HG02588 (cell line): Measurements from ENCODE around the gene GALNT2.

ENCODE experiments used
- ATAC-seq: cut with Tn5 transposase; IDR thresholded peaks from one replicate; pipeline ENCODE4 v1.9.1; 2021; ENCODE audit warnings: mild to moderate bottlenecking, moderate library complexity; ENCODE audit not compliant: unreplicated experiment

GALNT2 gene

DNA sequence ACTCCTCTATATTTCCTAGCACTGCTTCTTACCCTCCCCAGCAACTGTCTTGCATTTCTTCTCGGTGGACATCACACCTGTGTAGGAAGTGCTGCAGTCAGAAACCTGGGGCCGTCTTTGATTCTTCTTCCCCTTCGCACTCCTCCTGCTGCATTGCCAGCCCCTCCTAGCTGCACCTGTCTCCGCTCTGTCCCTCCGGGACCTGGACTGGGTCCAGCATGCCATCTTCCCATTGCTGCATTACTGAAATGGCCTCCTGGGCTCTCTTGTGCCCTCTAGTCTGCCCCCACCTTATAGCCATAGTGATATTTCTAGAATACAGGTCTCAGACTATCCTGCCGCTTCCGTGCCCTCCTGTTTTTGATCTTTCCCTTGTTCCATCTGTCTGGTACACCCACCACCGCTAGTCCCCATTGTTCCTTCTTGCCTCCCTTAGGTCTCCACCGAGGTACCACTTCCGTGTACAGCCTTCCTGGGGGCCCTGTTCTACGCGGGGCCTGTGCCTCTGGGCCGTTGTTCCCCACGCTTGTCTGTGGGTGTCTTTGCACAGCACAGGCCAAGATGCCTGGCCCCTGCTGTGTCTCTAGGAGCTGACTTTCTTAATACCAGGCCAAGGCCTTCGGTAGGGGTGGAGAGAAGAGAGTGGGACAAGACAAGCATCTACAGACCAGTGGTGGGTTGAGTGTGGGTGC is 107.6 kb downstream of the GALNT2 start:
- ATAC-seq = no peak

- no peak for ATAC-seq
These were observed 108.2 kb downstream of the GALNT2 start for GRCh38 chr1:230175163-230175747.

DNA sequence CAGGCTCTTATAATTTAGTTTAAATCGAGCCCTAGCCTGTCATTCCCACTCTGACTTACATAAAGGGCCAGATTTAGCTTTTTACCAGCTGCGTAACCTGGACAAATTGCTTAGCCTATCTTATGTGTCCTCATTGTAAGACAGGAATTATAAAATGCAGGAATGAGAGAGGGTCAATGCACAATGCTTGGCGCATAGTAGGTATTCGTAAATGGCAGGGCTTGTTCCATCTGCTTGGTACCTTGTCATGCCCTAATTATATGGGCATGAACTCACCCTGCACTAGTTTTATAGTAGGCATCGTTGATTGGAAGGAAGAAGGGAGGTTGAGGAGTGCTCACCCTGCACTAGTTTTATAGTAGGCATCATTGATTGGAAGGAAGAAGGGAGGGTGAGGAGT is 108.8 kb downstream of the GALNT2 start:
- ATAC-seq = no peak

DNA sequence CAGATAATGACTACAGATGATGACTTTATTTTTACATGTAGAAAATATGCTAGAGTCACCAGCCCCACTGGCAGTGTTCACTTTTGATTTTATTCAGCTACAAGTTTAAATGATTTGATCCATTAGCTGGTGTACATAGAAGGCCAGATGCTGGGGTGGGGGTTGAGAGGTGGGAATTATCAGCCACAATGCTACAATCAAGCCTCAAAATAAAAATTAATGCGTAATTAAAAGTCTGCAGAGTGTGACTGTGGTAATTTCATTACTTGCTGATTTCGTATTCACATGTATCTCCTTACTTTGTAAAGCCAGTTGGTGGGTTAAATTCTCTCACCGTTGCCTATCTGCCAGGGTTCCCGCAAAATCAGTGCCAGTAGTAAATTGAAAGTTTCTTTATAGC is 109.3 kb downstream of the GALNT2 start:
- ATAC-seq = no peak

GRCh38 chr1:230176871-230177411 is 109.9 kb downstream of the GALNT2 start:
- no peak for ATAC-seq

DNA sequence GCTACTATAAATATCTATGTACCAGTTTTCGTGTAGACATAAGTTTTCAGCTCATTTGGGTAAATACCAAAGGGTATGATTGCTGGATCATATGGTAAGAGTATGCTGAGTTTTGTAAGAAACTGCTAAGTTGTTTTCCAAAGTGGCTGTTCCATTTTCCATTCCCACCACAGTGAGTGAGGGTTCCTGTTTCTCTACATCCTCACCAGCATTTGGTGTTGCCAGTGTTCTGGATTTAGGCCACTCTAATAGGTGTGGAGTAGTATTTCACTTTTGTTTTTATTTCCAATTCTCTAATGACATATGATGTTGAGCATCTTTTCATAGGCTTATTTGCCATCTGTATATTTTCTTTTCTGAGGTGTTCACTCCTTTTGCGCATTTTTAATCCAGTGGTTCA is 112.2 kb downstream of the GALNT2 start:
- ATAC-seq = no peak

- no peak for ATAC-seq
These were observed 118.3 kb downstream of the GALNT2 start for GRCh38 chr1:230185076-230186001.

DNA sequence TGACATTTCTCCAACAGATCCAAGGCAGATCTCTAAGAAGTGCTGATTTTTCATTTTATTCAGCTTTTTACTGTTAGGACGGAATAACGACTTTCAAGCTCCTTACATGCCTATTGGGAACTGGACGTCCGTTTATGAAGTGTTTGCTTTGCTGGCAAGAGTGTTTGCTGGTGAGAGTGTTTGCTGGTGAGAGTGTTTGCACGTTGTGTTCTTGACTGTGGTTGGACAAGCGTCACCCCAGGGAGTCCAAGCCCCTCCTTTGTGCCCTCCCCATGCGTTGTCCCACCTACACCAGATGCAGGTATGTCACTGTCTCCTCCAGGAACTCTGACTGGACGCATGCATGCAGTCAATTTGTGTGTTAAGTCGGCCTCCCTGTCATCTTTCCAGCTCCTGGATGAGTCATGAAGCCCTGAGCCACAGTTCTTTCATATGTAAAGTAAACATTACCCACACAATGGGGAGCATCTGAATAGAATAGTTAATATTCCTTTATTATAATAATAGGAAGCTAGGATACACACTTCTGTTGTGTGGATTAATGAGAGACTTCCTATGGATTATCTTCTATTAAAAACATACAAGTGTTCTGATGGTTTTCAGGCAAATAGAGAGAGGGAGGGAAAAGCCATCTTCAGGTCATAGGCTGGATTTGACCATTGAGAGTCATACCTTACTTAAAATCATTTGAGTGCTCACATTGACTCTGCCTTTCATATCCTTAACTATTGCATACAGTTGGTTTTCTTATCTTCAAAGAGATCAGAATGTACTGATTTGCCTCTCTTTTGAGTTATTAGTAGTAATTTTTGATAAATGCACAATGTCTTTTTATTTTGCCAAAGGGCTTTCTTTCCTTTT is 119.2 kb downstream of the GALNT2 start:
- no peak for ATAC-seq

GRCh38 chr1:230186874-230187273 is 119.8 kb downstream of the GALNT2 start:
- ATAC-seq = no peak

DNA sequence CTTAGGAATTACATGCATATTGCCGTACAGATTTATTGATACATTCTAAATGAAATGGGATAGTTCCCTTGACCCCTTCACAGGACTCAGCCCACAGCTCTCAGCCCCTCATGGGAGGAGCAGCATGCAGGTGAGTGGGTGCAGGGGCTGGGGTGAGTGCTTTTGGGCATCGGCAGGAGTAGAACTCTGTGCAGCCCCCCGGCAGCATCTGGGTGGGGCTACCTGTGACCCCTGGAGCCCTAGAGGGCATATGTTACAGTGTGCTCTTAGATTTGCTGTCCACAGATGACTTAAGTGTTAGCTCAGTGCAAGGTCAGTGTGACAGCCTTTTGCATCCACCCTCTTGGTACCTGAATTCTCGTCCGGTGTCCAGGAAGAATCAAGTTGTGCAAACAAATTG is 120.3 kb downstream of the GALNT2 start:
- no peak for ATAC-seq

DNA sequence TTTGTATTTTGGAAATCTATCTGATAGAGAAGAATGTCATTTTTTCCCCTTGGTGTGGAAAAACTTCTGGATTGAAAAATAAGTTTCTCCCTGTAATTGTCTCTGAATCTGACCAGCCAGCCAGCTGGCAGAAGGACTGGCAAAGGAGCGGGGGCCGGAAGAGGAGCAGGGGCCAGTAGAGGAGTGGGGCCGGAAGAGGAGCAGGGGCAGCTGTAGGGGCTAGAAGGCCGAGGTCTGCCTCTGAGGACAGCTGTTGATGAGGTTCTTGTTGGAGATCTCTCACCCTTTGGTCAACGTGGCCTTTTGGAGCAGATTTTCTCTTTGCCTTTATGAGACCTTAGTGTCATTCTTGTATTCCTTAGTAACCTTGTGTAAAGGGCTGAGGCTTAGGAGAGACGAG is 121.8 kb downstream of the GALNT2 start:
- no peak for ATAC-seq

GRCh38 chr1:230189341-230189740 is 122.3 kb downstream of the GALNT2 start:
- no peak for ATAC-seq

DNA sequence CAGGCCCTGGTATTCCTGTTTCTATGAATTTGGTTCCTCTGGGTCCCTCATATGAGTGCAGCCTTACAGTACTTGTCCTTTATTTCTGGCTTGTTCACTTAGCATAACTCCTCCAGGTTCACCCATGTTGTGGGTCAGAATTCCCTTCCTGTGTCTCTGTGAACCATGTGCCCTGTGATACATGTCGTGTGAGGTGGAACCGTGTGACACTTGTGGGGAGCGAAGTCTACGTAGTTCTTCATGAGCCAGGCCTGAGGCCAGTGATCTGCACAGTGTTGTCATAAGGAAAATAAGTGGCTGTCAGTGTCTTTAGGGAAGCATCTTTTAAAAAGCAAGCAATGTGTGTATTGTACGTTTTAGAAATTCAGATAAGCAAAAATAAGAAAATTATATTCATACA is 122.8 kb downstream of the GALNT2 start:
- ATAC-seq = no peak

- no peak for ATAC-seq
These were observed 124.2 kb downstream of the GALNT2 start for GRCh38 chr1:230191079-230191804.

DNA sequence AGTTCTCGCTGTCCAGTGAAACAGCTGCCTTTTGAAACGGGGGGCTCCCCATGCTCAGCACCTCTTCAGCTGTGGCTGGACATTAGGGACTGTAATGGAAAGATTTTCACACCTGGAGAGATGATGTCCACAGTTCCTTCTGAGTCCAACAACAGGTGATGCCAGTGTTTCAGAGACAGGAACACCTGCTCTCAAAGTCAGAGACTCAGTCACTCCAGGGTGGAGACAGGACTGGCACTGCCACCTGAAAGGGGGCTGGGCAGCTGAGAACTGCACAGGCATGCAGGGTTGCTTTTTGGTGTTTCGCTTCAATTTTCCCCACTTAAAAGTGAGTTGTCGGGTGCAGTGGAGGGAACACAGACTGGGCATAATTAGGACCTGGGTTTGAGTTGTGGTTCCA is 124.8 kb downstream of the GALNT2 start:
- ATAC-seq = no peak

DNA sequence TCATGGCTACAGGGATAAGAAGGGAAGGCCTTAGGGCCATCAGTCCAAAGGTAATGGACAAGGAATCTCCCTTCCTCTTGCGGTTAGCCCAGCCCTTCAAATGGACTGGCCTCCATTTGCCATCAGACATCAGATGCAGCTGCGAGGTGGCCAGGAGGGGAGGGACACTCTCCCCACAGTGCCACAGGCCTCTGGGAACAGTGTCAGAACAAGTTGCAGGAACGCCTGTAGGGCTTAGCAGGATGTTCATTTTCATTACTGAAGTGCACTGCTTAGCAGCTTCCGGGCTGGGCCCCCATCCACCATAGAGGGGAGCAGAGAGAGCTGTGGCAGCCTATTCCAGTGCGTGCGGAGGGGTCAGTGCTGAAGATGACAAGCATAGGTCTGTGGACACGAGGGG is 127.5 kb downstream of the GALNT2 start:
- ATAC-seq = no peak

DNA sequence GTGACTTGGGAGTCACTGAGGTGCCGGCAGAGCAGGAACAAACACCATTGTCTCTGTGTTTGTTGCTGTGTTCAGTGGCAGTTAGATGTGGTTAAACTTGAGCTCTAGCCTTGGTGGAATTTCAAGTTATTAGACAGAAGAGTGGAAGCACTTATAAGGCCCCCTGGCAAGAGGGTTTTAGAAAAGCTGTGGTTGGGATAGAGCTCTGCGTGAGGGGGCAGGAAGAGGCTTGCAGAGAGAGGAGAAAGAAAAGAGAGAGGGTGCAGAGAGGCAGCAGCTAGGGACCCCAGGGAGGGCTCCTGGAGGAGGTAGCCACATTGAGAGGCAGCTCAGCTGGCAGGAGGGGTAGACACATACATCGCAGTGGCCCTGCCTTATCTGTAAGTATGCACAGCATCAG is 128.2 kb downstream of the GALNT2 start:
- no peak for ATAC-seq

DNA sequence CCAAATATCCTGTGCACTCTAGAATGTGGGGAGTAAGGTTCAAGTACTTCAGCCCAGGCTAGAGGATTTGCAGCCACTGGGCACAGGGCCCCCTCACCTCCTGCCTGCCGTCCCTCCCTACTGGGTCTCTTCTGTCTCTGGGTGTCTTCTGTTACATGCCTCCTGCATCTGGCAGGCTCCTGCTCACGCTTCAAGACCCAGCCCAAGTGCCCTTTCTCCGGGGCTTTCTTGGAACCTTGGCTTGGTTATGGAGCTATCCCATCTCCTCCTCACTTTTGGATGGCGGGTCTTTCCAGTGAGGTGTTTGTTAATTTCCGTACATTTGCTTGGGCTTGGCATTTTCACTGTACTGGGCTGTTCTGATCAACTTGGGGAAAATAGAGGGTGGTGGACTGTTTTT is 129.0 kb downstream of the GALNT2 start:
- ATAC-seq = no peak

DNA sequence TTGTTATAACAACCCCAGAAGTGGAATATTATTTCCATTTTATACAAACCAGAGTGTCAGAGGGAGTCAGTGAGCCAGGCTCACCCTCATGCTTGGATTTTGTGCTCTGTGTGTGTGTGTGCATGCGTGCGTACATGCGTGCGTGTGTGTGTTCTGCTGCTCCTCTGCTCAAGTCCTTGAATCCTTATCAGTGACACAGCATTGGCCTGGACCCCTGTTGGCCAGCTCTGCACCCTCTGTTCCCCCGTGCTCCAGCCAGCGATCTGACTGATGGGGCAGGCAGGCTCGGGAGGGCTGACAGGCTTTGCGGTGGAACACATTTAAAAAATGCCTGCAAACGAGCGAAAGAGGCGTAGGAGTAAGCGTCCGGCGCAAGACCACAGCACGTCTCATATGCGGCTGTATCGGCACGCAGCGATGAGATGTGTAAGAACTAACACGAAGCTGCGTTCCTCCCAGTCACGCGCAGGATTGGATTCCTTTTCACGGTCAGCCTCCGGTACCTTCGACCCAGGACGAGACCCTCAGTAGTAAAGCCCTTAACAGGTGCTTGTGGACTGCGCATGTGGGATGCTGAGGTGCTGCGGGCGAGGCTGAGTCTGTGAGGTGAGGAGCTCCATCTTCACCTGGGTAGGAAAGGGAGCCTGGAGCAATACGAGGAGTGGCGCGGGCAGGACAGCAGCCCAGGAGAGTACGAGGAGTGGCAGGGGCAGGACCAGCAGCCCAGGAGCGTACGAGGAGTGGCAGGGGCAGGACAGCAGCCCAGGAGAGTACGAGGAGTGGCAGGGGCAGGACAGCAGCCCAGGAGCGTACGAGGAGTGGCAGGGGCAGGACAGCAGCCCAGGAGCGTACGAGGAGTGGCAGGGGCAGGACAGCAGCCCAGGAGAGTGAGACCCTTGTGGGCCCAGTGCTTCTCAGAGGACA is 130.9 kb downstream of the GALNT2 start:
- ATAC-seq = no peak
